ENCODE results near the gene SMAD5.

Gene SMAD5

GRCh38 chr5:136191304-136192014 lies 58.8 kb downstream of the SMAD5 start:
- peak overlapping the region; percentile 73 for H3K4me3 Mint-ChIP-seq
- peaks cover 34% of the 10 kb centered on the region for H3K4me1 Mint-ChIP-seq
- TF ChIP-seq CTCF (IDR thresholded peaks at IDR 0.05) = no peak
- H3K9me3 Mint-ChIP-seq = no peaks in the 10 kb centered on the region
- H3K36me3 Mint-ChIP-seq (ENCODE audit: low read depth) = peaks cover 28% of the 10 kb centered on the region
- peaks cover 74% of the 10 kb centered on the region for H3K27me3 Mint-ChIP-seq (ENCODE audit: low read depth, poor library complexity)
- no peak overlapping the region for H3K27ac Mint-ChIP-seq
- peak; percentile 28 for DNase-seq

GRCh38 chr5:136192015-136192525 lies 59.4 kb downstream of the SMAD5 start:
- Mint-ChIP-seq H3K27me3 (ENCODE audit: low read depth, poor library complexity) (peaks cover 77% of the 10 kb centered on the region), H3K9me3 (no peaks in the 10 kb centered on the region), H3K27ac (no peak overlapping the region), H3K36me3 (ENCODE audit: low read depth) (peaks cover 22% of the 10 kb centered on the region), H3K4me3 (peak overlapping the region; percentile 73), H3K4me1 (peaks cover 34% of the 10 kb centered on the region)
- TF ChIP-seq CTCF (IDR thresholded peaks at IDR 0.05) = no peak
- DNase-seq = no peak

GRCh38 chr5:136192526-136193321 lies 60.1 kb downstream of the SMAD5 start, which contains the start of gene SMIM32:
SMIM32 (minus strand) TSS chr5:136193162; CDS start chr5:136192524, 638 bp downstream.
- H3K4me1 Mint-ChIP-seq = peaks cover 34% of the 10 kb centered on the region
- DNase-seq = peak; percentile 73

GRCh38 chr5:136193322-136193935 lies 60.8 kb downstream of the SMAD5 start:
- H3K4me1 Mint-ChIP-seq = peaks cover 34% of the 10 kb centered on the region
- no peak overlapping the region for H3K27ac Mint-ChIP-seq
- H3K9me3 Mint-ChIP-seq = no peaks in the 10 kb centered on the region
- peaks cover 10% of the 10 kb centered on the region for H3K36me3 Mint-ChIP-seq (ENCODE audit: low read depth)
- peaks cover 81% of the 10 kb centered on the region for H3K27me3 Mint-ChIP-seq (ENCODE audit: low read depth, poor library complexity)
- peak overlapping the region; percentile 84 for H3K4me3 Mint-ChIP-seq
- no peak for DNase-seq
- TF ChIP-seq CTCF (IDR thresholded peaks at IDR 0.05) = no peak

More at GRCh38 chr5:136192526-136193321, 60.1 kb downstream of the SMAD5 start, which contains the start of gene SMIM32:
- Mint-ChIP-seq H3K27me3 (ENCODE audit: low read depth, poor library complexity) (peaks cover 82% of the 10 kb centered on the region), H3K4me3 (peak within 1 kb of the TSS; percentile 84), H3K27ac (no peak within 1 kb of the TSS), H3K9me3 (no peaks in the 10 kb centered on the region), H3K36me3 (ENCODE audit: low read depth) (peaks cover 17% of the 10 kb centered on the region)
- no peak for TF ChIP-seq CTCF (IDR thresholded peaks at IDR 0.05)

GRCh38 chr5:136194576-136194975 lies 61.9 kb downstream of the SMAD5 start:
- Mint-ChIP-seq H3K36me3 (ENCODE audit: low read depth) (no peaks in the 10 kb centered on the region), H3K4me3 (no peak overlapping the region), H3K9me3 (no peaks in the 10 kb centered on the region), H3K27me3 (ENCODE audit: low read depth, poor library complexity) (peaks cover 76% of the 10 kb centered on the region), H3K27ac (no peak overlapping the region), H3K4me1 (peaks cover 34% of the 10 kb centered on the region)
- TF ChIP-seq CTCF (IDR thresholded peaks at IDR 0.05) = no peak
- no peak for DNase-seq
